Measurements from ENCODE around the gene ZSCAN5B. TPM values are rescaled to one million over a fixed set of nuclear protein-coding genes. Genes with fewer than 3 reads are reported as not detected.

ZSCAN5B gene
- total RNA-seq, 1 donor from 2014 or later, result not detected

GRCh38 chr19:56174086-56174485 lies 23.5 kb downstream of the ZSCAN5B start:
- Mint-ChIP-seq H3K9me3 (ENCODE audit: low read depth) (no peaks in the 10 kb centered on the region), H3K27me3 (ENCODE audit: low read depth) (peaks cover 13% of the 10 kb centered on the region), H3K4me3 (ENCODE audit: unreplicated experiment) (no peak overlapping the region), H3K27ac (ENCODE audit: unreplicated experiment) (no peak overlapping the region), H3K4me1 (ENCODE audit: low read depth) (no peaks in the 10 kb centered on the region), H3K36me3 (ENCODE audit: low read depth) (no peaks in the 10 kb centered on the region)
- DNase-seq (ENCODE audit: low spot score), result no peak
- no peak for TF ChIP-seq CTCF (IDR thresholded peaks at IDR 0.05)

GRCh38 chr19:56170261-56170660 lies 27.3 kb downstream of the ZSCAN5B start:
- no peak for TF ChIP-seq CTCF (IDR thresholded peaks at IDR 0.05)
- H3K36me3 Mint-ChIP-seq (ENCODE audit: low read depth), result no peaks in the 10 kb centered on the region
- DNase-seq (ENCODE audit: low spot score), result no peak
- H3K27me3 Mint-ChIP-seq (ENCODE audit: low read depth), result peaks cover 13% of the 10 kb centered on the region
- H3K4me1 Mint-ChIP-seq (ENCODE audit: low read depth), result no peaks in the 10 kb centered on the region
- H3K9me3 Mint-ChIP-seq (ENCODE audit: low read depth), result no peaks in the 10 kb centered on the region
- H3K4me3 Mint-ChIP-seq (ENCODE audit: unreplicated experiment), result no peak overlapping the region
- H3K27ac Mint-ChIP-seq (ENCODE audit: unreplicated experiment), result no peak overlapping the region

GRCh38 chr19:56167064-56167578 lies 30.5 kb downstream of the ZSCAN5B start:
- DNase-seq (ENCODE audit: low spot score), result no peak
- Mint-ChIP-seq H3K9me3 (ENCODE audit: low read depth) (peaks cover 3% of the 10 kb centered on the region), H3K4me1 (ENCODE audit: low read depth) (peaks cover 2% of the 10 kb centered on the region), H3K4me3 (ENCODE audit: unreplicated experiment) (no peak overlapping the region), H3K36me3 (ENCODE audit: low read depth) (no peaks in the 10 kb centered on the region), H3K27me3 (ENCODE audit: low read depth) (no peaks in the 10 kb centered on the region), H3K27ac (ENCODE audit: unreplicated experiment) (no peak overlapping the region)
- no peak for TF ChIP-seq CTCF (IDR thresholded peaks at IDR 0.05)

- H3K27ac Mint-ChIP-seq (ENCODE audit: unreplicated experiment), result no peak overlapping the region
- peaks cover 10% of the 10 kb centered on the region for H3K36me3 Mint-ChIP-seq (ENCODE audit: low read depth)
- peaks cover 3% of the 10 kb centered on the region for H3K9me3 Mint-ChIP-seq (ENCODE audit: low read depth)
- no peak overlapping the region for H3K4me3 Mint-ChIP-seq (ENCODE audit: unreplicated experiment)
- no peak for DNase-seq (ENCODE audit: low spot score)
- no peaks in the 10 kb centered on the region for H3K27me3 Mint-ChIP-seq (ENCODE audit: low read depth)
- TF ChIP-seq CTCF (IDR thresholded peaks at IDR 0.05), result no peak
- peaks cover 5% of the 10 kb centered on the region for H3K4me1 Mint-ChIP-seq (ENCODE audit: low read depth)
Measured at GRCh38 chr19:56163097-56163496, 34.5 kb downstream of the ZSCAN5B start.

GRCh38 chr19:56162258-56162657 lies 35.3 kb downstream of the ZSCAN5B start:
- Mint-ChIP-seq H3K27ac (ENCODE audit: unreplicated experiment) (no peak overlapping the region), H3K9me3 (ENCODE audit: low read depth) (peaks cover 3% of the 10 kb centered on the region), H3K36me3 (ENCODE audit: low read depth) (peaks cover 13% of the 10 kb centered on the region), H3K27me3 (ENCODE audit: low read depth) (no peaks in the 10 kb centered on the region), H3K4me3 (ENCODE audit: unreplicated experiment) (no peak overlapping the region), H3K4me1 (ENCODE audit: low read depth) (peaks cover 5% of the 10 kb centered on the region)
- TF ChIP-seq CTCF (IDR thresholded peaks at IDR 0.05), result no peak
- no peak for DNase-seq (ENCODE audit: low spot score)

All from chondrocyte (in vitro differentiated cells).